NCI-H345 treated with DMSO at 0.1 percent for 48 hours (cell line): ENCODE data around the gene MAP3K20.
"Not testable (repeated sequence)": the region's sequence is repeated elsewhere in the genome, so short reads cannot be mapped to it uniquely, and the experiment has no call there.

ENCODE experiments used
- DNase-seq: peaks from one replicate; lab custom pipeline; 2025; ENCODE audit not compliant: unreplicated experiment; lab: John Stamatoyannopoulos, UW

MAP3K20 gene

GRCh38 chr2:173075781-173076580, at the start of gene MAP3K20:
TSS of gene MAP3K20 (plus strand) at chr2:173075846. CDS start at chr2:173091032, 15,186 bp downstream.
- DNase-seq, result peak; percentile 15

- no peak for DNase-seq
These were observed 49.2 kb upstream of the MAP3K20 start for GRCh38 chr2:173026479-173026878.

GRCh38 chr2:173027181-173028128, 48.2 kb upstream of the MAP3K20 start:
- DNase-seq, result peak; percentile 64

GRCh38 chr2:173028141-173028540, 47.5 kb upstream of the MAP3K20 start:
- no peak for DNase-seq

- no peak for DNase-seq
These were observed 47.0 kb upstream of the MAP3K20 start for GRCh38 chr2:173028671-173029070.

GRCh38 chr2:173030561-173031490, 44.8 kb upstream of the MAP3K20 start:
- no peak for DNase-seq

GRCh38 chr2:173032032-173032431, 43.6 kb upstream of the MAP3K20 start:
- DNase-seq, result no peak

- DNase-seq, result no peak
These were observed 42.6 kb upstream of the MAP3K20 start for GRCh38 chr2:173033084-173033483.

GRCh38 chr2:173034143-173034542, 41.5 kb upstream of the MAP3K20 start:
- DNase-seq, result no peak

GRCh38 chr2:173037245-173038120, 38.2 kb upstream of the MAP3K20 start:
- no peak for DNase-seq

GRCh38 chr2:173038257-173038656, 37.4 kb upstream of the MAP3K20 start:
- not testable (repeated sequence) for DNase-seq

- DNase-seq, result no peak
These were observed 34.9 kb upstream of the MAP3K20 start for GRCh38 chr2:173040729-173041128.

GRCh38 chr2:173043476-173043875, 32.2 kb upstream of the MAP3K20 start:
- no peak for DNase-seq

GRCh38 chr2:173043897-173044519, 31.6 kb upstream of the MAP3K20 start:
- no peak for DNase-seq

- no peak for DNase-seq
These were observed 31.0 kb upstream of the MAP3K20 start for GRCh38 chr2:173044686-173045085.

- no peak for DNase-seq
These were observed 30.5 kb upstream of the MAP3K20 start for GRCh38 chr2:173045181-173045580.

GRCh38 chr2:173048522-173048896, 27.1 kb upstream of the MAP3K20 start:
- no peak for DNase-seq

- no peak for DNase-seq
These were observed 26.6 kb upstream of the MAP3K20 start for GRCh38 chr2:173048897-173049661.

- DNase-seq, result no peak
These were observed 25.8 kb upstream of the MAP3K20 start for GRCh38 chr2:173049831-173050230.
